ENCODE data around the gene BICC1. TPM values are rescaled to one million over a fixed set of nuclear protein-coding genes. Genes with fewer than 3 reads are reported as not detected.

Gene BICC1, protein sequence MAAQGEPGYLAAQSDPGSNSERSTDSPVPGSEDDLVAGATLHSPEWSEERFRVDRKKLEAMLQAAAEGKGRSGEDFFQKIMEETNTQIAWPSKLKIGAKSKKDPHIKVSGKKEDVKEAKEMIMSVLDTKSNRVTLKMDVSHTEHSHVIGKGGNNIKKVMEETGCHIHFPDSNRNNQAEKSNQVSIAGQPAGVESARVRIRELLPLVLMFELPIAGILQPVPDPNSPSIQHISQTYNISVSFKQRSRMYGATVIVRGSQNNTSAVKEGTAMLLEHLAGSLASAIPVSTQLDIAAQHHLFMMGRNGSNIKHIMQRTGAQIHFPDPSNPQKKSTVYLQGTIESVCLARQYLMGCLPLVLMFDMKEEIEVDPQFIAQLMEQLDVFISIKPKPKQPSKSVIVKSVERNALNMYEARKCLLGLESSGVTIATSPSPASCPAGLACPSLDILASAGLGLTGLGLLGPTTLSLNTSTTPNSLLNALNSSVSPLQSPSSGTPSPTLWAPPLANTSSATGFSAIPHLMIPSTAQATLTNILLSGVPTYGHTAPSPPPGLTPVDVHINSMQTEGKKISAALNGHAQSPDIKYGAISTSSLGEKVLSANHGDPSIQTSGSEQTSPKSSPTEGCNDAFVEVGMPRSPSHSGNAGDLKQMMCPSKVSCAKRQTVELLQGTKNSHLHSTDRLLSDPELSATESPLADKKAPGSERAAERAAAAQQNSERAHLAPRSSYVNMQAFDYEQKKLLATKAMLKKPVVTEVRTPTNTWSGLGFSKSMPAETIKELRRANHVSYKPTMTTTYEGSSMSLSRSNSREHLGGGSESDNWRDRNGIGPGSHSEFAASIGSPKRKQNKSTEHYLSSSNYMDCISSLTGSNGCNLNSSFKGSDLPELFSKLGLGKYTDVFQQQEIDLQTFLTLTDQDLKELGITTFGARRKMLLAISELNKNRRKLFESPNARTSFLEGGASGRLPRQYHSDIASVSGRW
- total RNA-seq: 10 to 100 TPM in 1 of 2 donors, 1 to 10 TPM in 1; 8.3 to 15.7 TPM

DNA sequence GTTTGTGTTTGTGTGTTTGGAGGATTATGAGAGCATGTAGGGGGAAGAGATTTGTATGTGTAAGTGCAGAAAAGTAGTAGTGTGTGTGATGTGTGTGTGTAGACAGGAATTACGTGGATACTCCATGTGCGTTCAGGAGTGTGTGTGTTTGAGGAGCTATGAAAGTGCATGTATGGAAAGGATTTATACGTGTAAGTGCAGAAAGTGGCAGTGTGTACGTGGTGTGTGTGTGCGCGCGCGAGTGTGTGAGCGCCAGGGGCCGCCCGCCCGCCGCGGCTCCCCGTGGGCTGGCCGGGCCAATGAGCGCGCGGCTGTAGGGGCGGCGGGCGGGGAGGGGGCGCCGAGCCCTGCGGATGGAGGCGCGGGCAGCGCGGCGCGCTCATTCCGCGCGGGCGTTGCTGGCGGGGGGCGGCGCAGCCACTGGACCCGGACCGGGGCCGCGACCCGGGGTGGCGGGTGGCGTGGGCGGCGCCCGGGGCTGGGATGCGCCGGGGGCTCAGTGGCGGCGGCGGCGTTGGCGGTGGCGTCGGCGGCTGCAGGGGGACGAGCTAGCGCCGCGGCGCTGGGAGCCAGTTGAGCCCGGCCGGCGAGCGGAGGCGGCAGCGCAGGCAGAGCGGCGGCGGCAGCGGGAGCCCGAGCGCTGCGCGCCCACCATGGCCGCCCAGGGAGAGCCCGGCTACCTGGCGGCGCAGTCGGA lies at the start of gene BICC1:
Gene BICC1 (plus strand): TSS at position 382 of the 697 bp plus-strand sequence. CDS start 272 bp downstream, at position 654.
- peak within 1 kb of the TSS; percentile 80 to 92 for H3K27ac ChIP-seq
- no peaks in the 10 kb centered on the region for H3K36me3 ChIP-seq
- H3K9me3 ChIP-seq: no peaks in the 10 kb centered on the region
- peak; percentile 59 for DNase-seq (ENCODE audit: low spot score)
- no peaks in the 10 kb centered on the region for H3K27me3 ChIP-seq
- peak within 1 kb of the TSS; percentile 77 to 79 for H3K4me3 ChIP-seq
- H3K4me1 ChIP-seq: peaks cover 0 to 15% of the 10 kb centered on the region in 2 donors
- TF ChIP-seq, protein P1, sequence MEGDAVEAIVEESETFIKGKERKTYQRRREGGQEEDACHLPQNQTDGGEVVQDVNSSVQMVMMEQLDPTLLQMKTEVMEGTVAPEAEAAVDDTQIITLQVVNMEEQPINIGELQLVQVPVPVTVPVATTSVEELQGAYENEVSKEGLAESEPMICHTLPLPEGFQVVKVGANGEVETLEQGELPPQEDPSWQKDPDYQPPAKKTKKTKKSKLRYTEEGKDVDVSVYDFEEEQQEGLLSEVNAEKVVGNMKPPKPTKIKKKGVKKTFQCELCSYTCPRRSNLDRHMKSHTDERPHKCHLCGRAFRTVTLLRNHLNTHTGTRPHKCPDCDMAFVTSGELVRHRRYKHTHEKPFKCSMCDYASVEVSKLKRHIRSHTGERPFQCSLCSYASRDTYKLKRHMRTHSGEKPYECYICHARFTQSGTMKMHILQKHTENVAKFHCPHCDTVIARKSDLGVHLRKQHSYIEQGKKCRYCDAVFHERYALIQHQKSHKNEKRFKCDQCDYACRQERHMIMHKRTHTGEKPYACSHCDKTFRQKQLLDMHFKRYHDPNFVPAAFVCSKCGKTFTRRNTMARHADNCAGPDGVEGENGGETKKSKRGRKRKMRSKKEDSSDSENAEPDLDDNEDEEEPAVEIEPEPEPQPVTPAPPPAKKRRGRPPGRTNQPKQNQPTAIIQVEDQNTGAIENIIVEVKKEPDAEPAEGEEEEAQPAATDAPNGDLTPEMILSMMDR (IDR thresholded peaks at IDR 0.05): no peak

DNA sequence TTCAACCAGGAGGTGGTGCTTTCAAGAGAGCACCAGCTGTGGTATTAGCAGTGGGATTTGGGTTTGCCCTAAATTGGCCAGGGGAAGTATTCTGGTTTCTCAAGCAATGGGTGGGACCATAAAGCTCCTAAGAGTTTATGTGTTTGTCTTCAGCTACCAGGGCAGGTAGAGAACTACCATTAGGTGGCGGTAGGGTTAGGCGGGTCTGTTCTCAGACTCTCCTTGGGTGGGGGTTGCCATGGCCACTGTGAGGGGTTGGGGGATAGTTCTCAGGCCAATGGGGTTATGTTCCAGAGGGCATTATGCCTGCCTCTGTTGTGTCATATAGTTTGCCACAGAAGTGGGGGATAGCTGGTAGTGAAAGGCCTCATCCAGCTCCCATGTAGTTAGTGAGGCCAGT lies 47.7 kb upstream of the BICC1 start:
- Histone ChIP-seq H3K27ac (no peak overlapping the region), H3K4me3 (no peak overlapping the region), H3K4me1 (no peaks in the 10 kb centered on the region), H3K9me3 (peaks cover 0 to 8% of the 10 kb centered on the region in 2 donors), H3K27me3 (no peaks in the 10 kb centered on the region), H3K36me3 (no peaks in the 10 kb centered on the region)
- no peak for DNase-seq (ENCODE audit: low spot score)
- TF ChIP-seq, protein P1 (IDR thresholded peaks at IDR 0.05): no peak

DNA sequence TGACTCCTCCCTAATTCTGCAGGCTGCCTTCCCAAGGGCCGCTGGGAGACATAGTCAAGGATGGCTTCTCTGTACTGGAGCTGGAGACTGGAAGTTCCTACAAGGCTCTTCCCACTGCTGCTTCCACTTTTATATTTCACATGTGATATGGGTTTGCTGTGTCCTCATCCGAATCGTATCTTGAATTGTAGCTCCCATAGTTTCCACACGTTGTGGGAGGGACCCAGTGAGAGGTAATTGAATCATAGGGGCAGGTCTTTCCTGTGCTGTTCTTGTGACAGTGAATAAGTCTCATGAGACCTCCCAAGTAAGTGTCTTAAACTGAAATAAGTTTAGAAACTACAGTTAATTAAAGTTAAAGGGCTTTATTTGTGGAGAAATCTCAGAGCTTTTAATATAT lies 47.0 kb upstream of the BICC1 start:
- H3K36me3 ChIP-seq: no peaks in the 10 kb centered on the region
- H3K9me3 ChIP-seq: peaks cover 0 to 8% of the 10 kb centered on the region in 2 donors
- H3K27me3 ChIP-seq: no peaks in the 10 kb centered on the region
- no peak for DNase-seq (ENCODE audit: low spot score)
- H3K4me1 ChIP-seq: no peaks in the 10 kb centered on the region
- TF ChIP-seq, protein P1 (IDR thresholded peaks at IDR 0.05): no peak
- no peak overlapping the region for H3K27ac ChIP-seq
- H3K4me3 ChIP-seq: no peak overlapping the region

DNA sequence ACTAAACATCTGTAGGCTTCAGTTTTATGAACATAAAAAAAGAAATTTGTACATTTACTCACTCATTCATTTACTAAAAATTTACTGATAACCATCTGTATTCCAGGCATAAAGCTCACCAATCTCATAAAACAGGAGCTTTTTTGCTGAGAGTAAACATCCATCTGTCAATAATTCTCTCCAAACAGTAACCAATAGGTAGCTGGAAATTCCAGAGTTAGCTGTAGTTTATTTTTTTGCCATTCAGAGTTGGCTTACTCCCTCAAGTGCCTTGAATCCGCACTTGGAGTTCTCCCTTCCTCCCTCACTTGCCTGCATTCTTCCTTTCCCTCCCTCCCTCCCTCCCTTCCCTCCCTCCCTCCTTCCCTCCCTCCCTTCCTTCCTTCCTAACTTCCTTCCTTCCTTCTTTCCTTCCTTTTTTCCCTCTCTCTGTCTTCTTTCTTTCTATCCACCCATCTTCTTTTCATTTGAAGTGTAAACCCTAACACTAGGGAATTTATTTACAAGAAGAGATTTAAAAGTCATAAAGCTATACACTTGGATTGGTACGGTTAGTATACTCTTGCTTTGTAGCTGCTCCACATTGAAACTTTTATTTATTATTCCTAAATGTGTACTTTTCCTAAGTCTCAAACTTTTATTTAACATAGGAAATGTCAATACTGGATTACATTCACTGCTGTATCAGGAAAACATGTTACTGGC lies 44.6 kb upstream of the BICC1 start:
- Histone ChIP-seq H3K27ac (no peak overlapping the region), H3K9me3 (no peaks in the 10 kb centered on the region), H3K4me1 (no peaks in the 10 kb centered on the region), H3K27me3 (no peaks in the 10 kb centered on the region), H3K36me3 (no peaks in the 10 kb centered on the region), H3K4me3 (no peak overlapping the region)
- DNase-seq (ENCODE audit: low spot score): no peak
- TF ChIP-seq, protein P1 (IDR thresholded peaks at IDR 0.05): no peak

DNA sequence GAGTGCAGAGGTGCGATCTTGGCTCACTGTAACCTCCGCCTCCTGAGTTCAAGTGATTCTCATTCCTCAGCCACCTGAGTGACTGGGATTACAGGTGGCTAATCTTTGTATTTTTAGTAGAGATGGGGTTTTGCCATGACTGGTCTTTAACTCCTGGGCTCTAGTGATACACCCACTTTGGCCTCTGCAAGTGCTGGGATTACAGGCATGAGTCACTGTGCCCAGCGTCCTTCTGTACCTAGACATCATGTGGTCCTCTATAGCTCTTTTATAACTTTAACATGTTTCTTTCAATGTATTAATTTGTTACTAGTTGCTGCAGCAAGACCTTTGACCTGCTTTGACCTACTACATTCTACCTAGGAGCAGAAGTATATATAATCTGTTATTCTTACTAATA lies 38.7 kb upstream of the BICC1 start:
- H3K4me3 ChIP-seq: no peak overlapping the region
- no peaks in the 10 kb centered on the region for H3K36me3 ChIP-seq
- TF ChIP-seq, protein P1 (IDR thresholded peaks at IDR 0.05): no peak
- no peaks in the 10 kb centered on the region for H3K27me3 ChIP-seq
- DNase-seq (ENCODE audit: low spot score): no peak
- no peaks in the 10 kb centered on the region for H3K9me3 ChIP-seq
- H3K27ac ChIP-seq: no peak overlapping the region
- H3K4me1 ChIP-seq: peaks cover 0 to 10% of the 10 kb centered on the region in 2 donors
